Measurements from ENCODE around the gene GSK3A.

DNA sequence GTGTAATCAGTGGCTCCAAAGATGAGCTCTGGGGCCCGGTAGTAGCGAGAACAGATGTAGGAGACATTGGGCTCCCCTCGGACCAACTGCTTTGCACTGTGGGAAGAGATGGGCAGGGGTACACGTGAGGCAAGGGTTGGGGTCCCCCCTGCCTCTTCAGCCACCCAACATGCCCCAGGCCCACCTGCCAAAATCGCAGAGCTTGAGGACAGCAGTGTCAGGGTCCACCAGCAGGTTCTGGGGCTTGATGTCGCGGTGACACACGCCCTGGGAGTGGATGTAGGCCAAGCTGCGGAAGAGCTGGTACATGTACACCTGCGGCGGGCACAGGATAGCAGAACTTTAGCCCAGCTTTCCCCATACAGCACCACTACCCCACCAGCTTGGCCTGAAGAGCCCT is 8.0 kb downstream of the GSK3A start:
- TF ChIP-seq CTCF (conservative IDR thresholded peaks at IDR 0.05; ENCODE audit: low read depth, low read length): no peak
- TF ChIP-seq RAD21 (IDR thresholded peaks at IDR 0.05; ENCODE audit: low read length): no peak
- no peak for TF ChIP-seq MXI1 (IDR thresholded peaks at IDR 0.05; ENCODE audit: borderline replicate concordance, low read depth, low read length)
- TF ChIP-seq POLR2A (IDR thresholded peaks at IDR 0.05; ENCODE audit: low read depth, low read length): no peak
- no peak for TF ChIP-seq SMC3 (IDR thresholded peaks at IDR 0.05; ENCODE audit: low read depth, low read length)
- TF ChIP-seq USF2 (IDR thresholded peaks at IDR 0.05; ENCODE audit: low read depth, low read length): no peak
- no peak for TF ChIP-seq NFE2L2 (IDR thresholded peaks at IDR 0.05; ENCODE audit: low read depth, low read length)
- TF ChIP-seq CEBPB (IDR thresholded peaks at IDR 0.05; ENCODE audit: low read depth, low read length): no peak
- TF ChIP-seq RFX5 (IDR thresholded peaks at IDR 0.05; ENCODE audit: low read depth, low read length): no peak
- no peak for TF ChIP-seq BHLHE40 (IDR thresholded peaks at IDR 0.05; ENCODE audit: low read depth, low read length)
- no peak for TF ChIP-seq FOS (IDR thresholded peaks at IDR 0.05; ENCODE audit: low read depth, low read length)

Data from IMR-90 (cell line).